Measurements from ENCODE around the gene CETN2.
A peak's percentile ranks its signal among the peaks of the same experiment; 100 is the strongest.
"Not testable (repeated sequence)": the region's sequence is repeated elsewhere in the genome, so short reads cannot be mapped to it uniquely, and the experiment has no call there.

CETN2 gene

DNA sequence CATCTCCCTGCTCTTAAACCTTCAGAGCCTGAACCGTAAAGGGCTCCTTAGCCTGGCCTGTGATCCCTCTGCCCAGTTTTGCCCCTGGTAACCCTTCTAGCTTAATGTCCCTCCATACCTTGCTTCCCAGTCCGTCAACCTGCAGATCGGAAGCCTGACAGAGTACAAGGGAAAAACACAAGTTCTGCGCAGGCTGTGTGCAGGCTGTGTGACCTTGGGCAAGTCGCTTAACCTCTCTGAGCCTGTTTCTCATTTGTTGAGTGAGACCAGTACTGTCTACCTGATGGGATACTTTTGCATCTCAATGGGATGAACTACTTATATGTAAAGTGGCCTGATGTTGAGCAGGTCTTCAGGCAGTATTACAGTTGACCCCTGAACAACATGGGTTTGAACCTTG is 2.0 kb upstream of the CETN2 start:
- DNase-seq (ENCODE audit: low read depth in 2 of 2), result no peak

DNA sequence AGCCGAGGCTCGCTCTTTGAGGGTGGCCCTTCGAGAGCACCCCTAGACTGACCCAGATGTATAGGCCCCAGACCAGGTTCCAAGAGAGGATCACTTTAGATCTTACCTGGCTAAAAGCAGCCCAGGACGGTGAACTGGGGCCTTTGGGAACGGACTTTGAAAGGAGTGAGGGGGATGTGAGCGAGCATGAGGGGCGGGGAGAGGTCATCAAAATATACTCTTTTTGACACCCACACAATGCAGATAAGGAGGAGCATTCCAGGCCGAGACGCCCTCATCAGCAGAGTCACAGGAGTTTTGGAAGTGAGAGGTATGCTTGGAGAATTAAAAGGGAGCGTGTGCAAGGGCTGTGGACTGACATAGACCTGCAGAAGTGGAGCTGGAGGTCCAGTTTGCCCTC is 834 bp upstream of the CETN2 start:
- DNase-seq (ENCODE audit: low read depth in 2 of 2), result no peak

DNA sequence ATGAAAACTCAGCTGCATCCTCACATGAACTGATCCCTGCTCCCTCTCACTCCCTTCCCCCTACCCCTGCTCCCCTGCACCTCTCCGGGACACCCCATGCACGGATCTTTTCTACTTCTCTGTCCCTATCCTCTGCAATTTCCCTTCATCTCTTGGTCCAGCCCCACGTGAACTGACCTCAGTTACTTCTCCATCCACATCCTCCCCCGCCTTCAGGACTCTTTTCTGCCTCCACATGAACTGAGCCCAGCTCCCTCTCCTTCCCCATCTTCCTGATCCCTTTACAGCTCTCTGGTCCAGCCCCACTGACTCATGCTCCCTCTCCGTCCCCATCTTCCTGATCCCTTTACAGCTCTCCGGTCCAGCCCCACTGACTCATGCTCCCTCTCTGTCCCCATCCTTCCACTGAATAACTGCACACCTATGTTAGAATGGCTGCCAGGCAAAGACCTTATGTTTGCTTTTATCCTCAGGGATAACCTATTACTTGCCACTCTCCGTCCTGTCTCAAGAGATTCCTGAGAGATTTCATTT is 5.6 kb downstream of the CETN2 start:
- no peak for DNase-seq (ENCODE audit: low read depth in 2 of 2)

DNA sequence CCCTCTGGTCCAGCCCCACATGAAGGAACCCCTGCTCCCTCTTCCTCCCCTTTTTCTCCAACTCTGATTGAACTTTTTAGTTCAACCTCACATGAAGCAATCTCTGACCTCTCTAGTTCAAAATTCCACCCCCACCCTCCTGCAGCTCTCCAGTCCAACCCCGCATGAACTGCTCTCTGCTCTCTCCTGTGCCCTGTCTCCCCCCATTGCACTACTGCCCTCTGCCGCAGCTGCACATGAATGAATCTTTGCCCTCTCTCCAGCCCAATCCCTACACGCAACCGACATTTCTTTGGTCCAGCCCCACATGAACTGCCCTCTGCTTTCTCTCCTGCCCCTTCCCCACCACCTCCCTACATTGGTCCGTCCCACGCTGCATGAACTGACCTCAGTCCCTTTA is 6.9 kb downstream of the CETN2 start:
- DNase-seq (ENCODE audit: low read depth in 2 of 2), result no peak

DNA sequence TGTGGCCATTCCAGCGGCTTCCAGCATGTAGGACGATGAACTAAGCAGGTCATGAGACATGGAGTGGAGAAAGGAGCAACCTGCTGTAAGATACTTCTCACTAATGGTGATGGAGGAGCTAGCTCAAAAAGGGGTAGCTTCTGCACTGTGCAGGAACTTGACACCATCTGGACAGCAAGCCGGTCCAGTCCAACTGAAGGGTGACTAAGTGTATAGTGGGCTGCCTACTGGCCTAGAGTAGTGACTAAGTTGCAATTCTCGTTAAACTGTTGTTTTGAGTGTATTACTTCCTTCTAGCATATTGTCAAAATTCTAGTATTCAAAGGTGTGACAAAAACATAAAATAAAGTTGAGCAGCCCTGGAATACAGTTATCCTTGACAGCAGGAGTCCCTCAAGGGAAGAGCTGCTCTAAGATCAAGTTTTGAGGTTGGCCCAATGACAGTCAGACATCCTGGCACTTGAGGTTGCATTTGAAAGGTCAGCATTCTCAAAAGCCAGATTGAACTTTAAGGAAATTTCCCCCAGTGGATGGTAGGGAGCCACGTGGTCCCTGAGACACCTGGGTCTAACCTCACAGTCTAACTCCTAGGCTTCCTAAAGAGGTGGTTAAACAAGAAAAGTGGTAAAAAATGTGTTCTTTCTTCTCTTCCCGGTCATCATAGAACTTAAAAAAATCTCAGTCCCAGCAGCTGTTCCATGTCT is 8.0 kb downstream of the CETN2 start:
- DNase-seq (ENCODE audit: low read depth in 2 of 2), result no peak

DNA sequence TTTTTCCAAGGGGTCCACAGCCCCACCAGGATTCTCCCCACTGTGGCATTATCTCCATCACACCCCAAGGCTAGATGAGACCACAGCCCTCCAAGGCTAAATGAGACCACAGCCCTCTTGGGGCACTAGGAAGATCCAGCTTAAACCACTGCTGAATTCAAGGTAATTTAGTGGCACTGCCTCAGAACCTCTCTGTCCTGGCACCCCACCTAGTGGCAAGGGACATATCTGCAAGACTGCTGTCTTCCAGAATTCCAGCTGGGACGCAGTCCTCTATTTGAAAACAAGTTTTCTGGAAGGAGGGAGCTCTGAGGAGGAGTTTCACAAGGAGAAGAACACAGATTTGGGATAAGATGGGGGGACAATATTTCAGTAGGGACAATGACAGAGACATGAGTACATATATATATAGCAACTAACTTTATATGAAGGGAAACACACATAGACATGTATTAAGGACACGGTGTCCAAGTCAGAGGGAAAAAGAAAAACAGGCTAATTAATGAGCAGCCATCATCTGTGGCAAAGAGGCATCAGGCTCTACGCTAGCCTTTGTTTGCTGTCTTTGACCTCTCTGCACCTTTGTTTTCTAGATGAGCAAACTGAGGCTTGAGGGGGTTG is 9.3 kb downstream of the CETN2 start:
- DNase-seq (ENCODE audit: low read depth in 2 of 2), result peak in 1 of 2 donors; percentile 3

DNA sequence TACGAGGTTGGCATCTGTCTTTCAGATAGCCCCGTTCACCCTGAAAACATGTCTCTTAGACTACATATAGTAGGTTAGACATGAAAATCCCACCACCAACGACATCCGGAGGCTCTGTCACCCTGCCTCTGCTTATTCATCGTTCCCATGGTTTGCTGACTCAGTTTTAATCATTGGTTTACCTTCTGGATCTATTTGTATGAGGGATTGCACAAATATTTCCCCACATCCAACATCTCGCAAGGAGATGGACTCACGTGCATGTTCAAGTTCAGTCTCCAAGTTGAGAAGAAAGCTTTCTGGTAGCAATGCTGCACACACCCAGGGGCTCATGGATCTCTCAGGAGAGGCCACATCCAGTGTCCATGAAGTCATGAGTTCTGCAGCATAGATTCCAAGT is 10.8 kb downstream of the CETN2 start:
- no peak for DNase-seq (ENCODE audit: low read depth in 2 of 2)

DNA sequence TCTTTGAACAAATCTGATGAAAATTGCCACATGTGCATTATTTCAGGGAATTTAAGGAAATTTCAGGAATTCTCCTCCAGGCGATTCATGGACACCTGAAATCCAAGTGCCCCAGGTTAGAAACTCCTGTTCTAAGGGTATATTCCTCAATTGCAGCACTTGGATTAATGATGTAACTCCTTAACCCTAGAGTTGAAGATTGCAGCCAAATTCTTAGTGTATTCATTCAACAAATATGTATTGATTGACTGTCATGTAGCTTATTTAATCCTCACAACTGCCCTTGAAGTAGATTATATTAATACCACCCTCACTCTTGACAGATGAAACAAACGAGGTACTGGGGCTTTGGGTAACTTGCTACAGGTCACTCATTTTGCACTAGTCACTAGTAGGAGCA is 11.3 kb downstream of the CETN2 start:
- DNase-seq (ENCODE audit: low read depth in 2 of 2), result no peak

DNA sequence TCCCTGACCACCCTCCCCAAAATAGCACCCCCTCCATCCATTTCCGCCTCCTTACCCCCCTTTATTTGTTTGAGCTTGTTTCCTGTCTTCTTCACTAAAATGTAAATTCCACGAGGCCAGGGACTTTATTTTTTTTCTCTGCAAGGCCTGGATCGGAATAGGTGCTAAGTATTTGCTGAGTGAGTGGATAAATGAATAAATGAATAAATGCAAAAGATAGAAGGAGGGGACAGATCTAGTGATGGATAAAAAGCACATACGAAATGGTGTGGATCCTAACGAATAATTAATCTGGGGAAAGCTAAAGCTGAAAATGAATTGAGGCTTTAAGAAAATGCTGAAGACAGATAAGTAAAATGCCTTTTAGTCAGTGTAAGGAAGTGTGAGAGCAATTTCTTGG is 12.2 kb downstream of the CETN2 start:
- no peak for DNase-seq (ENCODE audit: low read depth in 2 of 2)

DNA sequence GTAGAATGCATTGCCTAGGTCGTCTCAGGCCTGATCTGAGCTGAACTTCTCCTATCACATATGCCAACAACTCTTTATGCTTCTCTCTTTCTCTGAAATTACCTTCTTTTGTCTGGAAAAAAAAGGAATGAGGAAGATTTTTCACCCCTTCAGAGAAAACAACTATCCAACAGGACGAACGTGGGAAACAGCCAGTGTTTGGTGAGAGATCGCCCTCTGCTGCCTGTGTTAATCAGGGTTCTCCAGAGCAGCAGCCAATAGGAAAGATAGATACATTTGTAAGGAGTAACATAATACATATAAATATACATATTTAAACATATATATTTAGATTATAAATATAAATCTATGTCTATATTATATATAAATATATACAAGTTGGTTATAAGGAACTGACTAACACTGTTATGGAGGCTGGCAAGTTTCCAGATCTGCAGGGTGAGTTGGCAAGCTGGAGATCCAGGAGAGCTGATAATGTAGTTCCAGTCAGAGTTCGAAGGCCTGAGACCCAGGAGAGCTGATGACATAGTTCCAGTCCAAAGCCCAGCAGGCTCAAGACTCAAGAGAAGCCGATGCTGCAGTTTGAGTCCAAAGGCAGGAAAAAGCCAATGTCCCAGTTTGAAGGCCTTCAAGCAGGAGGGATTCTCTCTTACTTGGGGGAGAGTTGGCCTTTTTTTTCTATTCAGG is 13.3 kb downstream of the CETN2 start:
- no peak for DNase-seq (ENCODE audit: low read depth in 2 of 2)

DNA sequence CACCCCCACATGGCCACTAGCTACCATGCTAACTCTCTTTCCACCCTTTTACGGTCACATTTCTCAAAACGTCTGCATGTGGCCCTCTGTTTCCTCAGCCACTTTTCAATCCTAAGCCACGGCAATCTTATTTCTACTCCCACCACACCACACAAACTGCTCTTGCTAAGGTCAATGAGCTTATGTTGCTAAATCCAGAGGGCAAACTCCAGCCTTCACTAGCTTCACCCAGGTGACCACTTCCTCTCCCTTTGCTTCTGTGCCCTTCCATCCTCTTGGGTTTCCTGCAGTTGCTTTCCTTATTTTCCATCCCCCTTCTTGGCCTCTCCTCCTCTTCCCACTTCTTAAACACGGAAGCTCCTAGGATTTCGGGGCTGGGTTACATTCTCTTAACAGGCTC is 16.5 kb downstream of the CETN2 start:
- DNase-seq (ENCODE audit: low read depth in 2 of 2), result no peak

DNA sequence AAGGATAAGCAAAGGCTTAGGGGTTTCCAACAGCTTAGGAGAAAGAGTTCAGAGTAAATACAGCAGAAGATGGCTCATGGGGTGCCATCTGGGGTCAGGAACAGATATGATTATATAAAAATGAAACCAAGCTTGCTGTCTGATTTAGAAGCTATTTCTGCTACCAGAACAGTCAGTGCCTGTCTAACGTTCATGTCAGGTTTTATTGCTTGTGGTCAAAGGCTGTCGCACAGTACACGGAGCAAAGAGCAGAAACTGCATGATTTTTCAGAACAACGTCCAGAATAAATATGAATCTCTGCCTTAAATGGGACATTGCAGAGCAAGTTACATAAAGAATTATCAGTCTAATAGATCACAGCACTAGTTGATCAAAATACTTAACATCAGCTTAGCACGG is 17.4 kb downstream of the CETN2 start:
- DNase-seq (ENCODE audit: low read depth in 2 of 2), result no peak

DNA sequence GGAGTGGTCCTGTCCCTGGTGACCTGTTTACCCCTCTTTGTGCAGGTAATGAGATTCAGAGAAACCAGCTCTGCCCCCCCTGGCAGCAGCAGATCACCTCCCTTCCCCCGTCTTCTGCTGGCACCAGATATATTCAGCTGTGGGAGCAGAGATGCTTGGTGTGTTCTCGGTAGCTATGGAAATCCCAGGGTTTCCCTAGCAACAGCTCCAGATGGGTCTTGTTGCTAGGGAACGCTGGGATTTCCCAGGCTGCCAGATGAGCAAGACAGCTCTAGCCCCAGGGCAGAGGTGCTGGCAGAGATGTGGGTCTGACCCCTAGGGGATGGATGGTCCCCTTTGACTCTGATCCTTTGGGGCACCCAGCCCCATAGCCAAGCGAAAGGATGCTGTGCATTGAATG is 20.2 kb downstream of the CETN2 start:
- DNase-seq (ENCODE audit: low read depth in 2 of 2), result no peak

DNA sequence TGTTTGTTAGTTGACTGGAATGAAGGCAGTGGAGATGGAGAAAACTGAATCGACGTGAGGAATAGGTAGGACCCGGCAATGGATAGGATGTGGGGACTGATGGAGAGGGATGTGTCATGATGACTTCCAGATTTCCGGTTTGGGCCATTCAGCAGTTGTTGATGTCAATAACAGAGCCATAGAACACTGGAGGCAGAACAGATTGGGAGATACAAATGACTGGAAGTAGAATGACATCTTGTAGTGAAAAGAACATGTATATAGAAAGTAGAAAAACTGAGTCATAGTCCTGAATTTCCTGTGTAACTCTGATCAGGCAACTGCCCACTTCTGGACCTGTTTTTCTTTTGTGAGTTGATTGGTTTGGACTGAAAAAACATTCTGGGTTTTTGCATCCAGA is 24.5 kb downstream of the CETN2 start:
- DNase-seq (ENCODE audit: low read depth in 2 of 2), result no peak

DNA sequence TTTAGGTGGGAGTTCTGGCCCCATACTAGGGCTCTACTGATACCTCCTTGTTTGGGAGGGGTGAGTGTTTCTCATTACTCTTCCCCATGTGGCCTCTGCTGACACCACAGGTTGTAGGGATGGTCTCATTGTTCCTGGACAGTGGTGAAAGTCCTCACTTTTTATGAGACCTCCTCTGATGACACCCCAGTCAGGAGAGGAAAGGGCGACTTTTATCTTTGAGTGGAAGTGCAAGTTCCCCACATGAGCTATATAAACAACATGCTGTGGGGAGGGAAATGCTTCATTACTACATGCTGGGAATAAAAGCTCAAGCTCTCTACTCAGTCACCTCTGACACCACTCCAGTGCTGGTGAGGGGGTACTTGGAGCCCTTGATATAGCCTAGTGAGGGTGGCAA is 31.6 kb downstream of the CETN2 start:
- no peak for DNase-seq (ENCODE audit: low read depth in 2 of 2)

DNA sequence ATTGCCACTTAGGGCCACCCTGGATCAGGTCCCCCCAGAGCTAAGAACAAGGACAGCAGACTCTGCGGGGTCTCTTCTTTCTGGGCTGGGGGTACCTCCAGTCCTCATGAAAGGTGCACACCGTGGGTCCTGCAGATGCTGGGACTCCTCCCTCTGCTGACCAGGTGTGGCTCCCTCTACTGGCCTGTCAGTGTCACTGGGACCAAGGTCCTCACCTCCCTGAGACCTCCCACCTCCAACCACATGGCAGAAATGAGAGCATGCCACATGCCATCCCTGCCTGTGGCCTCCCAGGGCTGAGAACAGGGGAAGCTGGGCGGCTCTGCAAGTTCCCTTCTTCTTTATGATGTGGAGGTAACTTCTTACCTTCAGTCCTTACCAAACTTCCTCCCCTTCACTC is 43.5 kb downstream of the CETN2 start:
- not testable (repeated sequence) for DNase-seq (ENCODE audit: low read depth in 2 of 2)

Measured in stimulated activated CD8-positive, alpha-beta memory T cell treated with anti-CD3 and anti-CD28 coated beads, Interleukin-2, amount 100 ng/mL, for 48 hours (primary cell).